K562 (cell line): ENCODE measurements around the gene BPNT1. TPM values are rescaled to one million over a fixed set of nuclear protein-coding genes. Genes with fewer than 3 reads are reported as not detected.
A peak's percentile ranks its signal among the peaks of the same experiment; 100 is the strongest.

ENCODE experiments used
- ATAC-seq: fragments of 200-7000 bp; cut with Tn5 transposase; 3 replicates; pipeline ENCODE4 v1.9.1; 2020; ENCODE audit warnings: moderate library complexity
- BruUV-seq: library from RNA; stranded (reverse); fragments of 400-500 nt; replicated peaks from 2 replicates; lab custom pipeline; 2021; lab: Mats Ljungman, UMichigan
- CTCF ChIA-PET: fragments of 300-600 bp; formaldehyde crosslinking; extraction: SDS; loops from one replicate; lab custom pipeline; 2021; ENCODE audit warnings: low intra/inter-chr PET ratio; lab: Yijun Ruan, JAX
- POLR2A ChIA-PET: fragments of 300-600, 350-650 bp; sonication (Branson Sonifier 250); formaldehyde crosslinking; extraction: SDS; loops from one replicate; lab custom pipeline; 2021; ENCODE audit warnings: antibody characterized with exemption, inconsistent platforms; lab: Yijun Ruan, JAX
- DNase-seq, 4 experiments: peaks; one replicate each; pipeline versions ENCODE4 v3.0.0 to v3.0.0-alpha.2; 2011 to 2018; ENCODE audit warnings: low spot score in 3 of 4, mixed read lengths in 3 of 4; ENCODE audit errors: extremely low read depth in 1 of 4
- FAIRE-seq: peaks from 2 replicates; lab custom pipeline; 2011; peaks lifted over from hg19 to GRCh38; lab: Jason Lieb, UNC
- H2AFZ ChIP-seq: 2 replicates; pipeline ENCODE4 v1.6.0; 2011; ENCODE audit warnings: low read depth, low read length, control low read depth, inconsistent platforms
- H3K27ac ChIP-seq: fragments of 200-600 bp; 3 replicates; pipeline ENCODE4 v1.8.0; 2011; ENCODE audit warnings: low read depth, mild to moderate bottlenecking, control low read depth, inconsistent platforms, low read length, moderate library complexity, mixed read lengths; ENCODE audit errors: extremely low read depth
- H3K27me3 ChIP-seq, 2 experiments: fragments of 300-600 bp in 1 of 2; 2 replicates in 1 of 2; 3 replicates in 1 of 2; pipeline versions ENCODE4 v1.6.0 to v1.8.0; 2011; ENCODE audit warnings: inconsistent platforms in 2 of 2, low read length in 2 of 2, mild to moderate bottlenecking in 1 of 2, mixed read lengths in 1 of 2, moderate library complexity in 1 of 2; ENCODE audit not compliant: control insufficient read depth in 2 of 2, insufficient read depth in 2 of 2
- H3K36me3 ChIP-seq: fragments of 300-600 bp; 3 replicates; pipeline ENCODE4 v1.8.0; 2011; ENCODE audit warnings: mild to moderate bottlenecking, low read length, inconsistent platforms; ENCODE audit not compliant: control insufficient read depth, insufficient read depth
- H3K4me1 ChIP-seq, 2 experiments: fragments of 200-600 bp in 1 of 2; replicated peaks in 1 of 2; 2 replicates in 1 of 2; 3 replicates in 1 of 2; pipeline versions ENCODE4 v1.5.1 to v1.8.0; 2011; ENCODE audit warnings: inconsistent platforms in 2 of 2, low read length in 2 of 2, mild to moderate bottlenecking in 1 of 2, mixed read lengths in 1 of 2, moderate library complexity in 1 of 2; ENCODE audit not compliant: control insufficient read depth in 2 of 2, insufficient read depth in 2 of 2
- H3K4me2 ChIP-seq: 2 replicates; pipeline ENCODE4 v1.6.1; 2011; ENCODE audit warnings: low read length, control low read depth, inconsistent platforms, mixed read lengths; ENCODE audit not compliant: insufficient read depth
- H3K4me3 ChIP-seq: fragments of 200-600 bp; sonication (generic), shearing (Covaris generic); 2 replicates; pipeline ENCODE4 v1.5.1; 2016; ENCODE audit warnings: control low read depth, inconsistent platforms
- H3K79me2 ChIP-seq: fragments of 200-600 bp; 3 replicates; pipeline ENCODE4 v1.8.0; 2011; ENCODE audit warnings: low read length, inconsistent platforms; ENCODE audit not compliant: control insufficient read depth, insufficient read depth
- H3K9ac ChIP-seq, 2 experiments: 2 replicates each; pipeline versions ENCODE4 v1.6.0 to v1.6.1; 2011; ENCODE audit warnings: low read depth in 2 of 2, low read length in 2 of 2, control low read depth in 1 of 2, inconsistent platforms in 1 of 2, mild to moderate bottlenecking in 1 of 2, mixed read lengths in 1 of 2; ENCODE audit not compliant: insufficient read depth in 1 of 2
- H3K9me1 ChIP-seq: one replicate; pipeline ENCODE4 v1.6.0; 2011; ENCODE audit warnings: inconsistent platforms, mild to moderate bottlenecking, low read length, moderate library complexity; ENCODE audit not compliant: control insufficient read depth, insufficient read depth
- H3K9me3 ChIP-seq: replicated peaks from 2 replicates; pipeline ENCODE4 v1.5.1; 2011; ENCODE audit warnings: low read depth, low read length, inconsistent platforms; ENCODE audit not compliant: control insufficient read depth, insufficient read depth
- H4K20me1 ChIP-seq: replicated peaks from 2 replicates; pipeline ENCODE4 v1.6.1; 2011; ENCODE audit warnings: low read length, inconsistent platforms, mixed read lengths; ENCODE audit not compliant: control insufficient read depth, insufficient read depth
- BCOR ChIP-seq: fragments of 450-650 bp; IDR thresholded peaks from 2 replicates; pipeline ENCODE4 v1.6.1; 2016
- EGR1 ChIP-seq: fragments of 450-650 bp; conservative IDR thresholded peaks from 2 replicates; pipeline ENCODE4 v1.6.1; 2017; ENCODE audit warnings: mild to moderate bottlenecking
- FOXJ2 ChIP-seq: fragments of 200-800 bp; sonication (Bioruptor generic); IDR thresholded peaks from 2 replicates; pipeline ENCODE4 v1.6.1; 2016; ENCODE audit warnings: missing genetic modification characterization, missing compliant biosample characterization
- HMG20B ChIP-seq: fragments of 250-450 bp; sonication (Bioruptor Pico); IDR thresholded peaks from 2 replicates; pipeline ENCODE4 v1.5.0; 2021; ENCODE audit warnings: mild to moderate bottlenecking
- KDM1A ChIP-seq, 2 experiments: fragments of 450-650 bp; IDR thresholded peaks; 2 replicates each; pipeline ENCODE4 v1.6.1; 2016; ENCODE audit warnings: mild to moderate bottlenecking in 2 of 2
- NCOR1 ChIP-seq: fragments of 450-650 bp; IDR thresholded peaks from 2 replicates; pipeline ENCODE4 v1.6.1; 2016; ENCODE audit warnings: mild to moderate bottlenecking, moderate library complexity
- NEUROD1 ChIP-seq: fragments of 150-350 bp; IDR thresholded peaks from 2 replicates; pipeline ENCODE4 v1.6.1; 2014; ENCODE audit warnings: borderline replicate concordance, low read length, low read depth; ENCODE audit not compliant: partially characterized antibody
- WGBS: fragments of 100-300 bp; shearing (Covaris generic); methylation state at CpG from one replicate; pipeline ENCODE4 v1.1.6; 2016; ENCODE audit warnings: low coverage, mixed read lengths; ENCODE audit not compliant: insufficient coverage; ENCODE audit errors: missing lambda C conversion rate; 5-methylcytosine and 5-hydroxymethylcytosine counted together
- in situ Hi-C: fragments of 300-500 bp; cut with MboI; formaldehyde crosslinking; loops from 4 replicates; pipeline ENCODE4 v1.15.0; 2018; ENCODE audit warnings: inconsistent platforms, mixed read lengths
- intact Hi-C: fragments of 100-400 bp; cut with micrococcal nuclease; formaldehyde crosslinking; loops from 2 replicates; pipeline ENCODE4 v1.14.2; 2022
- polyA plus RNA-seq, 8 experiments: library from polyadenylated mRNA; depleted of rRNA in 4 of 8; stranded (reverse) in 5 of 8; unstranded in 3 of 8; fragments of >200 nt; fragmentation: Nextera tagmentation in 2 of 8; fragmentation: Illumina TruSeq in 1 of 8; extraction: Ambion mirVana in 2 of 8; extraction: Trizol in 1 of 8; gene quantifications; 2 replicates each; pipeline versions ENCODE4 v1.2.1 to v1.2.3, GENCODE V29; 2011 to 2014; ENCODE audit warnings: inconsistent platforms in 1 of 8, missing spikeins in 1 of 8
- total RNA-seq, 7 experiments: library from RNA; depleted of rRNA in 6 of 7; stranded (reverse); fragments of >200 nt in 6 of 7; fragmentation: Illumina TruSeq in 2 of 7; extraction: Trizol in 2 of 7; gene quantifications; 2 replicates each; pipeline versions ENCODE4 v1.2.1 to v1.2.3, GENCODE V29; 2011 to 2021; ENCODE audit warnings: low replicate concordance in 1 of 7

The BPNT1 gene
- total and polyA plus RNA-seq, 9 of the 15 experiments (the other 6 are each of a cell fraction or from before 2014, with no cell fraction given), result 30.2 to 73.8 (median 40.5) TPM

- no peak for TF ChIP-seq EGR1
- TF ChIP-seq NEUROD1, result peak; percentile 99
- TF ChIP-seq FOXJ2 (tag), result 0 out of 2 replicates have a peak, but pooled peaks have one; percentile 53
- TF ChIP-seq NCOR1, result no peak
Measured at GRCh38 chr1:220093361-220094015, 3.9 kb upstream of the BPNT1 start (continued).

- no peak overlapping the region for H3K4me3 ChIP-seq
- H3K36me3 ChIP-seq, result peaks cover 19% of the 10 kb centered on the region; the same call in 2 of the 3 replicates
- no peak overlapping the region for H3K4me2 ChIP-seq
- TF ChIP-seq HMG20B (CRISPR knock-in tag) (no peak), KDM1A (IDR thresholded peaks at IDR 0.05) (peak in 1 of 2 experiments; percentile 49; a peak in 1 of 4 replicates), BCOR (peak; percentile 69; the same call in 1 of the 2 replicates)
- FAIRE-seq, result no peak
- no peak for ATAC-seq
- CTCF ChIA-PET, result no interaction called here
- peaks cover 42% of the 10 kb centered on the region for H3K79me2 ChIP-seq
- POLR2A ChIA-PET, result interaction anchor here (0.6 to 1.0 kb wide), 4 partner anchors 9 to 78 kb away, joined by 3 to 4 read pairs (median 3); no protein-coding TSS in a partner anchor
- H3K27me3 ChIP-seq, result no peaks in the 10 kb centered on the region
- intact Hi-C loops, result loop anchor here (5.0 kb wide), 1 partner anchor 165 kb away; the partner anchor contains the start of gene SLC30A10
- peak overlapping the region; percentile 93 for H2AFZ ChIP-seq
- peaks cover 14 to 25% of the 10 kb centered on the region in 2 experiments; a peak in 4 of 5 replicates for H3K4me1 ChIP-seq
- 61% methylated on average over 1 of the region's 1 CpG for WGBS
- DNase-seq, result no peak
- no peaks in the 10 kb centered on the region for H3K9me3 ChIP-seq
- in situ Hi-C loops, result no loop called here
- peak overlapping the region in 1 of 2 experiments; percentile 49; a peak in 2 of 4 replicates for H3K9ac ChIP-seq
- BruUV-seq, result no TSS peak
- no peaks in the 10 kb centered on the region for H4K20me1 ChIP-seq
- H3K27ac ChIP-seq, result peak overlapping the region; percentile 65; the same call in 2 of the 3 replicates
- no peaks in the 10 kb centered on the region for H3K9me1 ChIP-seq
Measured at GRCh38 chr1:220092694-220093093, 3.1 kb upstream of the BPNT1 start.
